Natural killer cell (primary cell): ENCODE results near the gene PPP2R2C. TPM values are rescaled to one million over a fixed set of nuclear protein-coding genes. Genes with fewer than 3 reads are reported as not detected.

Source experiments
- ATAC-seq, 3 donors: fragments of 150-1000 bp in 2 of 3; fragments of 200-7000 bp in 1 of 3; cut with Tn5 transposase; 1 replicate in 1 of 3; 2 replicates in 2 of 3; pipeline ENCODE4 v1.10.0; 2021; ENCODE audit warnings: mild to moderate bottlenecking in 2 of 3, moderate library complexity in 2 of 3
- DNase-seq, 2 donors: peaks; one replicate each; pipeline versions ENCODE4 v3.0.0 to v3.0.0-alpha.2; 2013 to 2021; ENCODE audit warnings: mixed read lengths in 1 of 2
- H3K27ac ChIP-seq: one replicate; pipeline ENCODE4 v1.5.1; 2013; ENCODE audit warnings: mild to moderate bottlenecking, low read length
- H3K27me3 ChIP-seq: one replicate; pipeline ENCODE4 v1.6.1; 2013; ENCODE audit warnings: low read length; ENCODE audit not compliant: control insufficient read depth, insufficient read depth
- H3K36me3 ChIP-seq: one replicate; pipeline ENCODE4 v1.6.1; 2013; ENCODE audit warnings: low read length; ENCODE audit not compliant: control insufficient read depth, insufficient read depth
- H3K4me1 ChIP-seq: one replicate; pipeline ENCODE4 v1.6.1; 2013; ENCODE audit warnings: low read length; ENCODE audit not compliant: control insufficient read depth, insufficient read depth
- H3K4me3 ChIP-seq: one replicate; pipeline ENCODE4 v1.5.1; 2013; ENCODE audit warnings: low read length
- H3K9me3 ChIP-seq: one replicate; pipeline ENCODE4 v1.6.1; 2013; ENCODE audit warnings: low read length; ENCODE audit not compliant: control insufficient read depth, insufficient read depth
- H3K27ac Mint-ChIP-seq, 2 donors: one replicate each; pipeline ENCODE4 v1.8.0; 2022; ENCODE audit warnings: mild to moderate bottlenecking in 2 of 2, mixed read lengths in 2 of 2, moderate library complexity in 1 of 2
- H3K27me3 Mint-ChIP-seq, 2 donors: one replicate each; pipeline ENCODE4 v1.8.0; 2022; ENCODE audit warnings: low read depth in 2 of 2, mixed read lengths in 2 of 2
- H3K36me3 Mint-ChIP-seq: one replicate; pipeline ENCODE4 v1.8.0; 2022; ENCODE audit warnings: mixed read lengths
- H3K4me1 Mint-ChIP-seq, 2 donors: one replicate each; pipeline ENCODE4 v1.8.0; 2022; ENCODE audit warnings: mixed read lengths in 2 of 2
- H3K4me3 Mint-ChIP-seq: one replicate; pipeline ENCODE4 v1.8.0; 2022; ENCODE audit warnings: mild to moderate bottlenecking, moderate library complexity, mixed read lengths
- H3K9me3 Mint-ChIP-seq, 2 donors: one replicate each; pipeline ENCODE4 v1.8.0; 2022; ENCODE audit warnings: mixed read lengths in 2 of 2
- WGBS: methylation state at CpG from one replicate; pipeline ENCODE4 v1.1.7; 2013; ENCODE audit warnings: missing lambda C conversion rate; ENCODE audit not compliant: insufficient coverage; 5-methylcytosine and 5-hydroxymethylcytosine counted together
- intact Hi-C: fragments of 100-400 bp; cut with micrococcal nuclease; formaldehyde crosslinking; loops from one replicate; pipeline ENCODE4 v1.14.2; 2022
- total RNA-seq, 4 donors: library from RNA; stranded (reverse); fragments of 120-200 nt in 1 of 4; gene quantifications; one replicate each; pipeline versions ENCODE4 v1.2.3 to v1.2.4, GENCODE V29; 2013 to 2022
- TF ChIP-seq, protein P1 (sequence below): fragments of 200-600 bp; IDR thresholded peaks from one replicate; pipeline ENCODE4 v1.8.0; 2022; ENCODE audit warnings: antibody characterized with exemption

PPP2R2C gene
- total RNA-seq, 3 donors from 2014 or later (not counting 1 experiment from before 2014, with no cell fraction given): not detected

DNA sequence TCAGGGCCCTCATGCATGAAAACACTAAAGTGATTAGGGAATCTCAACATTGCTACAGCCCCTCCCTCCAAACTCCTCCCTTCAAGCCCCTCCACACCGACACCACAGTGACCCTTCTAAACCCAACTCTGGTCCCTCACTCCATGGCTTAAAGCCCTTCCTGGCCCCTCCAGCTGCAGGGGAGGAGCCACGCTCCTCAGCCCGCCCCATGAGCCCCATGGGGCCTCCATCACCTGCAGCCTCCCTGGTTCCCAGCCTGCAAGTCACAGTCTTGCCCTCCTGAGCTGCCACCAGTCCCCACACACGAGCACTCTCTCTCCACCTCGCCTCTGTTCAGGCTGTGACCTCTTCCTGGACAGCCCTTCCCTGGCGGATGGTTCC is 31.2 kb downstream of the PPP2R2C start:
- H3K4me3 ChIP-seq: no peak overlapping the region
- no peaks in the 10 kb centered on the region for H3K27me3 ChIP-seq
- H3K9me3 Mint-ChIP-seq: no peaks in the 10 kb centered on the region
- peaks cover 5 to 9% of the 10 kb centered on the region in 2 donors for H3K4me1 Mint-ChIP-seq
- H3K27ac Mint-ChIP-seq: no peak overlapping the region
- no peaks in the 10 kb centered on the region for H3K9me3 ChIP-seq
- H3K36me3 ChIP-seq: no peaks in the 10 kb centered on the region
- WGBS: 71% methylated on average over 6 of the region's 6 CpGs
- no peaks in the 10 kb centered on the region for H3K36me3 Mint-ChIP-seq
- peaks cover 6 to 9% of the 10 kb centered on the region in 2 donors for H3K27me3 Mint-ChIP-seq
- ATAC-seq: no peak
- no peak overlapping the region for H3K4me3 Mint-ChIP-seq
- DNase-seq: no peak
- intact Hi-C loops: no loop called here
- TF ChIP-seq, protein P1, sequence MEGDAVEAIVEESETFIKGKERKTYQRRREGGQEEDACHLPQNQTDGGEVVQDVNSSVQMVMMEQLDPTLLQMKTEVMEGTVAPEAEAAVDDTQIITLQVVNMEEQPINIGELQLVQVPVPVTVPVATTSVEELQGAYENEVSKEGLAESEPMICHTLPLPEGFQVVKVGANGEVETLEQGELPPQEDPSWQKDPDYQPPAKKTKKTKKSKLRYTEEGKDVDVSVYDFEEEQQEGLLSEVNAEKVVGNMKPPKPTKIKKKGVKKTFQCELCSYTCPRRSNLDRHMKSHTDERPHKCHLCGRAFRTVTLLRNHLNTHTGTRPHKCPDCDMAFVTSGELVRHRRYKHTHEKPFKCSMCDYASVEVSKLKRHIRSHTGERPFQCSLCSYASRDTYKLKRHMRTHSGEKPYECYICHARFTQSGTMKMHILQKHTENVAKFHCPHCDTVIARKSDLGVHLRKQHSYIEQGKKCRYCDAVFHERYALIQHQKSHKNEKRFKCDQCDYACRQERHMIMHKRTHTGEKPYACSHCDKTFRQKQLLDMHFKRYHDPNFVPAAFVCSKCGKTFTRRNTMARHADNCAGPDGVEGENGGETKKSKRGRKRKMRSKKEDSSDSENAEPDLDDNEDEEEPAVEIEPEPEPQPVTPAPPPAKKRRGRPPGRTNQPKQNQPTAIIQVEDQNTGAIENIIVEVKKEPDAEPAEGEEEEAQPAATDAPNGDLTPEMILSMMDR: no peak
- no peak overlapping the region for H3K27ac ChIP-seq
- peaks cover 14% of the 10 kb centered on the region for H3K4me1 ChIP-seq

DNA sequence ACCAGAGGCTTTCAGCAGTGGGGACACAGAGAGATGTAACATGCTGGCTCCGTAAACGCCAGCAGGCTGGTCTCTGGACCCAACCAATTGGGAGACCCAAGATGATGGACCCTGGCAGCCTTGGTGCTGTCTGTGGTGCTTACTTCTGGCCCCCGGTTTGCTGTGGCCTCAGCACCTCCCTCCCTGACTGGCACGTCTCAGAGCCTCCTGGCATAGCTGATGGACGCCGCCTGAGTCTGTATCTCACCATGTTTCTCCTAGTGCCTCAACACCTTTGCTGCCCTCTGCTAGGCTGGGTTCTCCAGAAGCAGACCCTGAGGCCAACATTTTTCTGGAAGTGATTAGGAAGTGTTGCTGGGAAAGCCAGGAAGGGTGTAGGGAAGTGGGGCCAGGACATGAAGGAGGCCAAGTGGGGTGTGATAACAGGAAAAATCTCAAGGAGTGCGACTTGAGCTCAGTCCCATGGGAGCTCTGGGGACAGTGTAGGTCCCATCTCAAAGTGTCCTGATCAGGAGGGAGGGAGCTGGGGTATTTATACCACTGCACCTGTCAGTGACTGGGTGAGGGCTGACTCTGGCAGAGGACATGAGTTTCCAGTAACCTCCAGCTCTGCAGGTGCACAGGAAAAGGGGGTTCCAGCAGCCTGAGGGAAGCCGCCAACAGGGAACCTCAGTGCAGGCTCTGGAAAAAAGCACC is 31.8 kb downstream of the PPP2R2C start:
- Histone ChIP-seq H3K4me1 (peaks cover 14% of the 10 kb centered on the region), H3K4me3 (no peak overlapping the region), H3K9me3 (no peaks in the 10 kb centered on the region), H3K27ac (no peak overlapping the region), H3K27me3 (no peaks in the 10 kb centered on the region), H3K36me3 (no peaks in the 10 kb centered on the region)
- no peak overlapping the region for H3K4me3 Mint-ChIP-seq
- ATAC-seq: no peak
- H3K9me3 Mint-ChIP-seq: no peaks in the 10 kb centered on the region
- peaks cover under 1% of the 10 kb centered on the region for H3K36me3 Mint-ChIP-seq
- intact Hi-C loops: no loop called here
- TF ChIP-seq, protein P1: no peak
- DNase-seq: no peak
- WGBS: 70% methylated on average over 8 of the region's 8 CpGs
- H3K4me1 Mint-ChIP-seq: peaks cover 5 to 9% of the 10 kb centered on the region in 2 donors
- no peak overlapping the region for H3K27ac Mint-ChIP-seq
- peaks cover 6 to 7% of the 10 kb centered on the region in 2 donors for H3K27me3 Mint-ChIP-seq

- no peak overlapping the region for H3K27ac Mint-ChIP-seq
- peaks cover 5 to 9% of the 10 kb centered on the region in 2 donors for H3K4me1 Mint-ChIP-seq
- no peak for DNase-seq
Observed at GRCh38 chr4:6439120-6439762, 33.2 kb downstream of the PPP2R2C start.

More at GRCh38 chr4:6439120-6439762, 33.2 kb downstream of the PPP2R2C start:
- Histone ChIP-seq H3K9me3 (no peaks in the 10 kb centered on the region), H3K27me3 (no peaks in the 10 kb centered on the region), H3K27ac (no peak overlapping the region), H3K4me1 (peaks cover 14% of the 10 kb centered on the region), H3K36me3 (no peaks in the 10 kb centered on the region), H3K4me3 (no peak overlapping the region)
- TF ChIP-seq, protein P1: no peak
- H3K27me3 Mint-ChIP-seq: peaks cover 6 to 10% of the 10 kb centered on the region in 2 donors
- H3K9me3 Mint-ChIP-seq: peaks cover 4 to 5% of the 10 kb centered on the region in 2 donors
- WGBS: 89% methylated on average over 6 of the region's 6 CpGs
- intact Hi-C loops: no loop called here
- H3K36me3 Mint-ChIP-seq: peaks cover 8% of the 10 kb centered on the region
- H3K4me3 Mint-ChIP-seq: no peak overlapping the region
- no peak for ATAC-seq
